PFSK-1 (cell line): ENCODE results near the gene XPNPEP1.

Experiments used
- POLR2AphosphoS5 ChIP-seq: IDR thresholded peaks from 2 replicates; pipeline ENCODE4 v1.6.1; 2012; ENCODE audit warnings: low read depth, mild to moderate bottlenecking, control low read depth, low read length, moderate library complexity
- TAF1 ChIP-seq: IDR thresholded peaks from 2 replicates; pipeline ENCODE4 v1.6.1; 2012; ENCODE audit warnings: low read length, control low read depth, borderline replicate concordance; ENCODE audit not compliant: insufficient read depth
- TF ChIP-seq, protein P1 (sequence below), 2 experiments: IDR thresholded peaks; 2 replicates each; pipeline versions ENCODE4 v1.6.1 to v1.8.0; 2011 to 2012; ENCODE audit warnings: low read depth in 2 of 2, low read length in 2 of 2, control low read depth in 1 of 2, inconsistent platforms in 1 of 2, mild to moderate bottlenecking in 1 of 2, moderate library complexity in 1 of 2; ENCODE audit not compliant: insufficient read depth in 1 of 2

DNA sequence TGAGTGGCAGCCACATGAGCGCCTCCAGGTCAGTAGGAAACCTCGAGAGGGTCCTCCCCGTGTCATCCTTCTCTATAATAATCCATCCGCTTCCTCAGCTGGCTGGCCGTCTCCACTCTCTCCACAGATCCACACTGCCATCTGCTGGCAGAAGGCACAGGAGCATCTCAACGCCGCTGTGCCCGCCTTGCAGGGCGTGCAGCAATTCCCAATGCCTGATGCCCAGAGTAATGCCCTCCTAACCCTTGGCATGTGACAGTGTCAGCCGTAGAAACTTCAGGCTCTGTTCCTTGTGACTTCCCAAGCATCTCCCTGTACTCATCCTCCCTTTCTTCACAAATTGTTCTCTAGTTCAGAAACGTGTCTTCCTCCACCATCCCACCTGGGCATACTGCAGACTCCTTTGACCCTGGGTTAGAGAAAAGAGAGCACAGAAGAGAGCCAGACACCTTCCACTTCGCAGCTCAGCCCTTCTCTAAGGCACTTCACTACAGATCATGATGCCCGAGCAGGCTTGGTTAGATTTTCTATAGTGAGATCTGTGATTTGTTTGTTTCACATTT is 70.8 kb downstream of the XPNPEP1 start:
- TF ChIP-seq POLR2AphosphoS5 (no peak), TAF1 (no peak)
- TF ChIP-seq, protein P1, sequence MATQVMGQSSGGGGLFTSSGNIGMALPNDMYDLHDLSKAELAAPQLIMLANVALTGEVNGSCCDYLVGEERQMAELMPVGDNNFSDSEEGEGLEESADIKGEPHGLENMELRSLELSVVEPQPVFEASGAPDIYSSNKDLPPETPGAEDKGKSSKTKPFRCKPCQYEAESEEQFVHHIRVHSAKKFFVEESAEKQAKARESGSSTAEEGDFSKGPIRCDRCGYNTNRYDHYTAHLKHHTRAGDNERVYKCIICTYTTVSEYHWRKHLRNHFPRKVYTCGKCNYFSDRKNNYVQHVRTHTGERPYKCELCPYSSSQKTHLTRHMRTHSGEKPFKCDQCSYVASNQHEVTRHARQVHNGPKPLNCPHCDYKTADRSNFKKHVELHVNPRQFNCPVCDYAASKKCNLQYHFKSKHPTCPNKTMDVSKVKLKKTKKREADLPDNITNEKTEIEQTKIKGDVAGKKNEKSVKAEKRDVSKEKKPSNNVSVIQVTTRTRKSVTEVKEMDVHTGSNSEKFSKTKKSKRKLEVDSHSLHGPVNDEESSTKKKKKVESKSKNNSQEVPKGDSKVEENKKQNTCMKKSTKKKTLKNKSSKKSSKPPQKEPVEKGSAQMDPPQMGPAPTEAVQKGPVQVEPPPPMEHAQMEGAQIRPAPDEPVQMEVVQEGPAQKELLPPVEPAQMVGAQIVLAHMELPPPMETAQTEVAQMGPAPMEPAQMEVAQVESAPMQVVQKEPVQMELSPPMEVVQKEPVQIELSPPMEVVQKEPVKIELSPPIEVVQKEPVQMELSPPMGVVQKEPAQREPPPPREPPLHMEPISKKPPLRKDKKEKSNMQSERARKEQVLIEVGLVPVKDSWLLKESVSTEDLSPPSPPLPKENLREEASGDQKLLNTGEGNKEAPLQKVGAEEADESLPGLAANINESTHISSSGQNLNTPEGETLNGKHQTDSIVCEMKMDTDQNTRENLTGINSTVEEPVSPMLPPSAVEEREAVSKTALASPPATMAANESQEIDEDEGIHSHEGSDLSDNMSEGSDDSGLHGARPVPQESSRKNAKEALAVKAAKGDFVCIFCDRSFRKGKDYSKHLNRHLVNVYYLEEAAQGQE (IDR thresholded peaks at IDR 0.05; ENCODE audit: insufficient read depth in 1 of 2, low read depth in 2 of 2, low read length in 2 of 2): no peak
